WTC11 (cell line): ENCODE measurements around the gene DCLK1.

Experiments
- USF2 ChIP-seq: sonication (generic); formaldehyde crosslinking; IDR thresholded peaks from 2 replicates; pipeline ENCODE4 v1.8.1; 2023; ENCODE audit warnings: mild to moderate bottlenecking, missing genetic modification reagents, moderate library complexity
- TF ChIP-seq, protein P1 (sequence below): fragments of 200-600 bp; IDR thresholded peaks from 2 replicates; pipeline ENCODE4 v1.8.0; 2022; ENCODE audit warnings: antibody characterized with exemption

DNA sequence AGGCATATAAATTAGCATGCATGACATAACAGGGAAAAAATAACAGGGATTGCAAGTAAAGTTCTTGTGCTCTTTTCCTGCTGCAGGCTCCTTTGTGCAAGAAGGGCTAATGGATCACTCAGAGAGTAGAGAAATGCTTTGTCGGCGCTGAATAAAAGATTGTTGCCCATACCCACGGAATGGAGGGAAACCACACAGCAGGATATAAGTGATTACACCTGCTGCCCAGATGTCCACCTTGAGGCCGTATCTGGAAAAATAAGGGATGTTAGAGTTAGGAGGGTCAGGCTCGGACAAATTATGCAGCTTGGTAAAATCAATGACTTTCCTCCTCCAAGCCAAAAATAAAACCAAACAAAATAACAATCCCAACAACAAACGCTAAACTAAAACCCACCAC is 322.3 kb downstream of the DCLK1 start:
- TF ChIP-seq, protein P1, sequence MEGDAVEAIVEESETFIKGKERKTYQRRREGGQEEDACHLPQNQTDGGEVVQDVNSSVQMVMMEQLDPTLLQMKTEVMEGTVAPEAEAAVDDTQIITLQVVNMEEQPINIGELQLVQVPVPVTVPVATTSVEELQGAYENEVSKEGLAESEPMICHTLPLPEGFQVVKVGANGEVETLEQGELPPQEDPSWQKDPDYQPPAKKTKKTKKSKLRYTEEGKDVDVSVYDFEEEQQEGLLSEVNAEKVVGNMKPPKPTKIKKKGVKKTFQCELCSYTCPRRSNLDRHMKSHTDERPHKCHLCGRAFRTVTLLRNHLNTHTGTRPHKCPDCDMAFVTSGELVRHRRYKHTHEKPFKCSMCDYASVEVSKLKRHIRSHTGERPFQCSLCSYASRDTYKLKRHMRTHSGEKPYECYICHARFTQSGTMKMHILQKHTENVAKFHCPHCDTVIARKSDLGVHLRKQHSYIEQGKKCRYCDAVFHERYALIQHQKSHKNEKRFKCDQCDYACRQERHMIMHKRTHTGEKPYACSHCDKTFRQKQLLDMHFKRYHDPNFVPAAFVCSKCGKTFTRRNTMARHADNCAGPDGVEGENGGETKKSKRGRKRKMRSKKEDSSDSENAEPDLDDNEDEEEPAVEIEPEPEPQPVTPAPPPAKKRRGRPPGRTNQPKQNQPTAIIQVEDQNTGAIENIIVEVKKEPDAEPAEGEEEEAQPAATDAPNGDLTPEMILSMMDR = no peak
- no peak for TF ChIP-seq USF2 (CRISPR knock-in tag)
